Activated CD4-positive, alpha-beta T cell treated with anti-CD3 and anti-CD28 coated beads, Interleukin-2, amount 50 U/mL, for 16 hours (primary cell): Measurements from ENCODE around the gene EIF3C.
"Not testable (repeated sequence)": the region's sequence is repeated elsewhere in the genome, so short reads cannot be mapped to it uniquely, and the experiment has no call there.

ENCODE experiments used
- DNase-seq: peaks from one replicate; pipeline ENCODE4 v3.0.0-alpha.2; 2020

EIF3C gene

GRCh38 chr16:28749997-28750465 lies 38.8 kb downstream of the EIF3C start:
- peak; percentile 18 for DNase-seq

DNA sequence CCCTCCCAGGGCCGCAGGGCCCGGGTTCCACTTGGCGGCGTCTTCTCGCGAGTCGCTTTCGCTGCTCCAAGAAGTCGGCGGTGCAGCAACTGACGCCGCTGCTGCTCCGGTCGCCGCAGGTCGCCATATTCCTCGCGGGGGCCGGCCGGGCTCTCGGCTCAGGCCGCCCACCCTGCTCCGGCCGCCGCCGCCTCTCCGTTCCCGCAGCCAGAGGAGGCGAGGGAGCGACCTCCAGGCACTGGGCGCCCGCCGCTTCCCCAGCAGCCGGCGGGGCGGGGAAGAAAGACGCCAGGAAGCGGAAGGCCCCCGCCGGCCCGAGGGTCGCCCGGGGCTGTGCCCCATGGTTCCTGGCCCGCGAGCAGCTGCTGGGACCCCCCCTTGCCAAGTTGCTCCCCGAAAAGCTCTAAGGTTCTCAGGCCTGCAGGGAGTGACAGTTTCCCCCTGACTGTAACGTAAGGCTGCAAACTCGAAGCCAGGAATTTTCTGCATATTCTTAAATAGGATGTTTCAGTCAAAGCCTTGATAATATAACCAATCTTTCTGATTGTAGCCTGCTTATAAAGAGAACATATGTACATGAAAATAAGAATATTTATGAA lies 39.3 kb downstream of the EIF3C start:
- not testable (repeated sequence) for DNase-seq

DNA sequence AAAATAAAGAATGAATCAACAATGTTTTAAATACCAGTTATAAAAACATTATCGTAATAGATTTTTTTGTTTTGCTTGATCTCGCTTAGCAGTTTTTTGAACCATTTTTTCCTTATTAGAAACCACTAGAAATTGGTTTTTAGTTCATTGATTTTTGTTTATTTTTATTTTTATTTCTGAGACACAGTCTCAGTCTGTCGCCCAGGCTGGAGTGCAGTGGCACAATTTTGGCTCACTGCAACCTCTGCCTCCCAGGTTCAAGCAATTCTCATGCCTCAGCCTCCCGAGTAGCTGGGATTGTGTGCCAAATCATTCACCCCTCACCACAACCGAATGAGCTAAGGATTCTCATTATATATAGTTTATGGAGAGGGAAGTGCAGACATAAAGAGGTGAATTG lies 40.2 kb downstream of the EIF3C start, which contains the start of gene NPIPB9:
Gene NPIPB9 (plus strand): TSS at position 301 of the 400 bp plus-strand sequence.
- not testable (repeated sequence) for DNase-seq

DNA sequence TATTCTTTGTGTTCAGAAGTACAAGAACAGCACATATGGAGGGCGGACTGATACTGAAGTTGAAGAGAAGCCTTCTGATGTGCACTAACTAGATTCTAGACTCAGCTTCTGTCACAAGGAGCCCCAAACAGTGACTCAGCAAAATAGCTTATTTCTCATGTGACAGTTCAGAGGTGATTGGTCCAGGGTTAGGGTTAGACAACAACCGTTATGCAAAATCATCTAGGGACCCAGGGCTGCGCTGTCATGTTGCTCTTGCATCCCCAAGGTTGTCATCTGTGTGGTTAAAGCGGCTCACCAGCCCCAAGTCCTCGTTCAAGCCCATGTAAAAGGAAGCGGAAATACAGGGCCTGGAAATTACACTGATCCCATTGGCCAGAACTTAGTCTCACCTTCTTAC lies 70.4 kb downstream of the EIF3C start:
- not testable (repeated sequence) for DNase-seq

DNA sequence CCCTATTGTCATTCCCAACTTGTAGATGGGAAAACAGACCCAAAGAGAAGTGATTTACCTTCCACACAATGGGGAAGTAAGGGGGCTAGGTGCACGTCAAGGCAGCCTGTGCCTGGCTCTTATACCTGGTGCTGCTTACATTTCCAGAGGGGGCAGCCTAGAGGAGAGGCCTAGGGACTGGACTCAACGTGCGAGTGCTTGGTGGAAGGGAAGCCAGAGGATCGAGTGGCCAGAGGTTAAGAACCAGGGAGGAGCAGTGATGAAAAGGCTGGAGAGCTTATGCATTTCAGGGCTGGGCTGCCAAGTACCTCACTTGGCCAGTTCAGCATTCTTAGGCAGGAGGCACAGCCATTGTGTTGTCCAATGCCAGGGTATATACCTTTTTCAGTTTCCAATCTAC lies 71.1 kb downstream of the EIF3C start:
- not testable (repeated sequence) for DNase-seq
